H1 (cell line): ENCODE data around the gene TBC1D22A. TPM values are rescaled to one million over a fixed set of nuclear protein-coding genes. Genes with fewer than 3 reads are reported as not detected.

ENCODE experiments used
- CTCF ChIA-PET: fragments of 300-600 bp; sonication (Branson Sonifier 250); formaldehyde crosslinking; loops from one replicate; lab custom pipeline; 2021; ENCODE audit not compliant: partially characterized antibody; lab: Charles Lee
- POLR2A ChIA-PET: fragments of 300-600 bp; sonication (Branson Sonifier 250); formaldehyde crosslinking; loops from one replicate; lab custom pipeline; 2021; ENCODE audit warnings: inconsistent platforms; ENCODE audit not compliant: partially characterized antibody; lab: Charles Lee
- DNase-seq, 2 experiments: peaks; one replicate each; pipeline versions ENCODE4 v3.0.0 to v3.0.0-alpha.2; 2010 to 2022; ENCODE audit warnings: low spot score in 2 of 2, low read depth in 1 of 2, mixed read lengths in 1 of 2
- FAIRE-seq: peaks from 2 replicates; lab custom pipeline; 2011; peaks lifted over from hg19 to GRCh38; lab: Jason Lieb, UNC
- H2AFZ ChIP-seq: 2 replicates; pipeline ENCODE4 v1.8.1; 2012; ENCODE audit warnings: low read length, inconsistent platforms
- H2AK5ac ChIP-seq: 2 replicates; pipeline ENCODE4 v1.6.1; 2013; ENCODE audit warnings: low read depth, low read length
- H2BK120ac ChIP-seq: replicated peaks from 2 replicates; pipeline ENCODE3; 2013; ENCODE audit warnings: low read depth, low read length, inconsistent platforms
- H2BK12ac ChIP-seq: 2 replicates; pipeline ENCODE4 v1.6.1; 2013; ENCODE audit warnings: low read depth, low read length
- H2BK15ac ChIP-seq: 2 replicates; pipeline ENCODE4 v1.6.1; 2013; ENCODE audit warnings: low read length
- H2BK20ac ChIP-seq: 2 replicates; pipeline ENCODE4 v1.6.1; 2013; ENCODE audit warnings: low read length
- H2BK5ac ChIP-seq: 2 replicates; pipeline ENCODE4 v1.6.1; 2013; ENCODE audit warnings: low read depth, low read length
- H3K14ac ChIP-seq: 2 replicates; pipeline ENCODE4 v1.6.1; 2013; ENCODE audit warnings: inconsistent platforms; ENCODE audit not compliant: insufficient read length
- H3K18ac ChIP-seq: 2 replicates; pipeline ENCODE4 v1.6.1; 2013; ENCODE audit warnings: low read length; ENCODE audit errors: extremely low read depth
- H3K23ac ChIP-seq: 2 replicates; pipeline ENCODE4 v1.6.1; 2013; ENCODE audit warnings: inconsistent platforms; ENCODE audit not compliant: insufficient read length
- H3K23me2 ChIP-seq: 2 replicates; pipeline ENCODE4 v1.6.1; 2013; ENCODE audit warnings: low read depth, low read length
- H3K27ac ChIP-seq: 2 replicates; pipeline ENCODE4 v1.6.1; 2011; ENCODE audit warnings: low read depth, low read length, inconsistent platforms
- H3K27me3 ChIP-seq, 4 experiments: replicated peaks in 1 of 4; 1 replicate in 1 of 4; 2 replicates in 3 of 4; pipeline versions ENCODE4 v1.6.1 to v1.8.1; 2011 to 2013; ENCODE audit warnings: low read length in 3 of 4, mild to moderate bottlenecking in 3 of 4, inconsistent platforms in 2 of 4, mixed read lengths in 2 of 4, moderate library complexity in 1 of 4; ENCODE audit not compliant: control insufficient read depth in 3 of 4, insufficient read depth in 3 of 4; ENCODE audit errors: extremely low read depth in 1 of 4
- H3K36me3 ChIP-seq, 4 experiments: 2 replicates each; pipeline versions ENCODE4 v1.6.1 to v1.8.1; 2011 to 2013; ENCODE audit warnings: mild to moderate bottlenecking in 4 of 4, low read length in 3 of 4, moderate library complexity in 2 of 4, control low read depth in 1 of 4, inconsistent platforms in 1 of 4; ENCODE audit not compliant: insufficient read depth in 4 of 4, control insufficient read depth in 2 of 4
- H3K4ac ChIP-seq: replicated peaks from 2 replicates; pipeline ENCODE3; 2013; ENCODE audit warnings: low read length, low read depth, mixed read lengths, inconsistent platforms; ENCODE audit not compliant: insufficient read length
- H3K4me1 ChIP-seq, 4 experiments: replicated peaks in 1 of 4; 1 replicate in 1 of 4; 2 replicates in 3 of 4; pipeline versions ENCODE4 v1.6.1 to v1.8.1; 2011 to 2013; ENCODE audit warnings: low read length in 3 of 4, inconsistent platforms in 2 of 4, mixed read lengths in 1 of 4; ENCODE audit not compliant: insufficient read depth in 4 of 4, control insufficient read depth in 3 of 4
- H3K4me2 ChIP-seq, 2 experiments: 2 replicates each; pipeline versions ENCODE4 v1.6.1 to v1.8.1; 2011 to 2013; ENCODE audit warnings: low read depth in 2 of 2, low read length in 2 of 2, control low read depth in 1 of 2, inconsistent platforms in 1 of 2, mild to moderate bottlenecking in 1 of 2; ENCODE audit not compliant: insufficient read depth in 1 of 2
- H3K4me3 ChIP-seq, 4 experiments: fragments of 200-600, 300-600 bp in 1 of 4; sonication (generic), shearing (Covaris generic), sonication (Bioruptor Twin) in 1 of 4; 2 replicates each; pipeline versions ENCODE4 v1.5.1 to v1.8.1; 2011 to 2016; ENCODE audit warnings: low read length in 4 of 4, low read depth in 3 of 4, control low read depth in 2 of 4, inconsistent platforms in 2 of 4, mild to moderate bottlenecking in 2 of 4, mixed read lengths in 1 of 4, moderate library complexity in 1 of 4; ENCODE audit not compliant: insufficient read depth in 2 of 4; ENCODE audit errors: extremely low read depth in 1 of 4
- H3K56ac ChIP-seq: replicated peaks from 2 replicates; pipeline ENCODE3; 2013; ENCODE audit warnings: low read depth, mild to moderate bottlenecking, mixed read lengths, low read length, inconsistent platforms; ENCODE audit not compliant: insufficient read length
- H3K79me1 ChIP-seq: 2 replicates; pipeline ENCODE4 v1.6.1; 2013; ENCODE audit warnings: low read depth, low read length, control low read depth
- H3K79me2 ChIP-seq, 2 experiments: 2 replicates each; pipeline versions ENCODE4 v1.6.1 to v1.8.1; 2012 to 2013; ENCODE audit warnings: low read length in 2 of 2, mild to moderate bottlenecking in 2 of 2, inconsistent platforms in 1 of 2; ENCODE audit not compliant: insufficient read depth in 2 of 2, control insufficient read depth in 1 of 2
- H3K9ac ChIP-seq, 4 experiments: replicated peaks in 1 of 4; 1 replicate in 1 of 4; 2 replicates in 3 of 4; pipeline versions ENCODE4 v1.6.1 to v1.8.1; 2011 to 2013; ENCODE audit warnings: low read depth in 3 of 4, low read length in 3 of 4, control low read depth in 2 of 4, mild to moderate bottlenecking in 2 of 4, moderate library complexity in 2 of 4, inconsistent platforms in 1 of 4; ENCODE audit errors: extremely low read depth in 1 of 4
- H3K9me3 ChIP-seq, 2 experiments: 2 replicates each; pipeline versions ENCODE4 v1.6.1 to v1.8.1; 2012 to 2013; ENCODE audit warnings: mild to moderate bottlenecking in 2 of 2, moderate library complexity in 2 of 2, control low read depth in 1 of 2, inconsistent platforms in 1 of 2, low read depth in 1 of 2, low read length in 1 of 2, mixed read lengths in 1 of 2; ENCODE audit not compliant: insufficient read depth in 2 of 2
- H4K20me1 ChIP-seq, 2 experiments: replicated peaks in 1 of 2; 2 replicates each; pipeline versions ENCODE3 to v1.8.1; 2011 to 2013; ENCODE audit warnings: inconsistent platforms in 2 of 2, low read length in 2 of 2, mild to moderate bottlenecking in 1 of 2; ENCODE audit not compliant: insufficient read depth in 2 of 2, control insufficient read depth in 1 of 2
- H4K5ac ChIP-seq: 2 replicates; pipeline ENCODE4 v1.6.1; 2013; ENCODE audit warnings: low read length, low read depth, mixed read lengths, inconsistent platforms; ENCODE audit not compliant: insufficient read length
- H4K8ac ChIP-seq: 2 replicates; pipeline ENCODE4 v1.8.0; 2013; ENCODE audit warnings: mild to moderate bottlenecking, moderate library complexity, low read length, inconsistent platforms; ENCODE audit not compliant: insufficient read depth; ENCODE audit errors: extremely low read depth
- H4K91ac ChIP-seq: replicated peaks from 2 replicates; pipeline ENCODE3; 2013; ENCODE audit warnings: low read length, mixed read lengths, inconsistent platforms; ENCODE audit not compliant: insufficient read length
- SP2 ChIP-seq: IDR thresholded peaks from 2 replicates; pipeline ENCODE4 v1.6.1; 2012; ENCODE audit warnings: mild to moderate bottlenecking, low read length, inconsistent platforms
- WGBS, 2 experiments: shearing (Covaris generic) in 1 of 2; methylation state at CpG; one replicate each; pipeline versions ENCODE4 v1.1.6 to v1.1.7; 2013 to 2015; ENCODE audit warnings: low lambda C conversion rate in 2 of 2, mixed read lengths in 2 of 2, inconsistent platforms in 1 of 2, low coverage in 1 of 2, missing lambda C conversion rate in 1 of 2; ENCODE audit not compliant: insufficient replicate concordance in 2 of 2, insufficient coverage in 1 of 2, insufficient read length in 1 of 2; ENCODE audit errors: extremely low coverage in 1 of 2, missing lambda C conversion rate in 1 of 2; 5-methylcytosine and 5-hydroxymethylcytosine counted together
- polyA plus RNA-seq, 7 experiments: library from polyadenylated mRNA; depleted of rRNA in 3 of 7; stranded (reverse) in 5 of 7; unstranded in 2 of 7; fragments of >200 nt in 5 of 7; fragments of 200-250 nt in 2 of 7; gene quantifications; 1 replicate in 5 of 7; 2 replicates in 1 of 7; 4 replicates in 1 of 7; pipeline versions ENCODE4 v1.2.1 to v1.2.3, GENCODE V29; 2011 to 2013; ENCODE audit warnings: missing spikeins in 2 of 7, mixed read lengths in 2 of 7
- total RNA-seq: library from RNA; stranded (reverse); fragmentation: NEBNext Ultra II Directional; extraction: Animal tissue kit (Norgen Biotek cat#: 25700); gene quantifications from 2 replicates; pipeline ENCODE4 v1.2.1, GENCODE V29; 2021

TBC1D22A gene
- total and polyA plus RNA-seq, 2 of the 8 experiments (the other 6 are each of a cell fraction or from before 2014, with no cell fraction given): 11.9 to 18.4 TPM

GRCh38 chr22:47128622-47129215, 366.3 kb downstream of the TBC1D22A start:
- no peak for TF ChIP-seq SP2
- Histone ChIP-seq H3K36me3 (no peaks in the 10 kb centered on the region), H3K27me3 (no peaks in the 10 kb centered on the region), H4K20me1 (no peaks in the 10 kb centered on the region), H2BK120ac (no peak overlapping the region), H3K79me1 (no peaks in the 10 kb centered on the region; the same call in 1 of the 2 replicates), H3K79me2 (no peaks in the 10 kb centered on the region), H3K4ac (no peak overlapping the region), H3K9me3 (no peaks in the 10 kb centered on the region), H3K18ac (no peak overlapping the region), H4K91ac (no peak overlapping the region), H2BK5ac (no peak overlapping the region), H2AK5ac (no peak overlapping the region), H4K8ac (no peak overlapping the region), H2BK20ac (no peak overlapping the region), H4K5ac (no peak overlapping the region), H2BK12ac (no peak overlapping the region), H3K4me3 (no peak overlapping the region), H3K4me2 (no peak overlapping the region), H3K56ac (no peak overlapping the region), H3K23me2 (no peaks in the 10 kb centered on the region), H3K9ac (no peak overlapping the region), H2AFZ (no peak overlapping the region), H3K23ac (no peak overlapping the region), H3K14ac (no peak overlapping the region), H3K4me1 (peaks cover 0 to 7% (median 3%) of the 10 kb centered on the region in 4 experiments; a peak in 5 of 7 replicates), H2BK15ac (no peak overlapping the region), H3K27ac (no peak overlapping the region)
- WGBS, 2 experiments: 93% methylated on average over 21 of the region's 21 CpGs; no CpG with 5 or more reads in 1 of the 2 experiments
- FAIRE-seq: no peak
- ChIA-PET POLR2A (no interaction called here), CTCF (interaction anchor here (1.3 kb wide), 1 partner anchor 301 kb away, joined by 3 read pairs; no protein-coding TSS in a partner anchor)
- DNase-seq: no peak
